Trophoblast cell (in vitro differentiated cells and primary cell): Measurements from ENCODE around the gene MRPL27.

ENCODE experiments used
- DNase-seq, 2 donors: peaks; one replicate each; pipeline ENCODE4 v3.0.0-alpha.2; 2016
- H2AFZ ChIP-seq: 2 replicates; pipeline ENCODE4 v1.6.1; 2013; ENCODE audit warnings: low read length, moderate library complexity, mild to moderate bottlenecking; ENCODE audit not compliant: insufficient read depth, poor library complexity
- H2AK5ac ChIP-seq: 2 replicates; pipeline ENCODE4 v1.6.1; 2013; ENCODE audit warnings: mild to moderate bottlenecking, low read length
- H2BK120ac ChIP-seq: 2 replicates; pipeline ENCODE4 v1.6.1; 2013; ENCODE audit warnings: low read length, mild to moderate bottlenecking, moderate library complexity; ENCODE audit not compliant: insufficient read depth, poor library complexity
- H2BK12ac ChIP-seq: 2 replicates; pipeline ENCODE4 v1.6.1; 2013; ENCODE audit warnings: mild to moderate bottlenecking, low read length, moderate library complexity
- H2BK5ac ChIP-seq: 2 replicates; pipeline ENCODE4 v1.6.1; 2013; ENCODE audit warnings: low read length, low read depth, moderate library complexity, mild to moderate bottlenecking; ENCODE audit not compliant: poor library complexity
- H3K14ac ChIP-seq: 2 replicates; pipeline ENCODE4 v1.6.1; 2013; ENCODE audit warnings: mild to moderate bottlenecking, low read length
- H3K18ac ChIP-seq: 2 replicates; pipeline ENCODE4 v1.6.1; 2013; ENCODE audit warnings: mild to moderate bottlenecking, low read length
- H3K23ac ChIP-seq: 2 replicates; pipeline ENCODE4 v1.6.1; 2013; ENCODE audit warnings: low read length
- H3K27ac ChIP-seq: 2 replicates; pipeline ENCODE4 v1.5.1; 2013; ENCODE audit warnings: low read depth, mild to moderate bottlenecking, inconsistent platforms, low read length, moderate library complexity
- H3K27me3 ChIP-seq: 2 replicates; pipeline ENCODE4 v1.6.1; 2013; ENCODE audit warnings: inconsistent platforms, mild to moderate bottlenecking, low read length, moderate library complexity; ENCODE audit not compliant: insufficient read depth
- H3K36me3 ChIP-seq, 2 experiments: 1 replicate in 1 of 2; 2 replicates in 1 of 2; pipeline ENCODE4 v1.6.1; 2013; ENCODE audit warnings: low read length in 2 of 2, mild to moderate bottlenecking in 2 of 2, moderate library complexity in 1 of 2; ENCODE audit not compliant: insufficient read depth in 2 of 2, control insufficient read depth in 1 of 2
- H3K4ac ChIP-seq: 2 replicates; pipeline ENCODE4 v1.6.1; 2013; ENCODE audit warnings: low read depth, mild to moderate bottlenecking, low read length, moderate library complexity
- H3K4me1 ChIP-seq, 2 experiments: 1 replicate in 1 of 2; 2 replicates in 1 of 2; pipeline ENCODE4 v1.6.1; 2013; ENCODE audit warnings: low read length in 2 of 2, mild to moderate bottlenecking in 2 of 2, moderate library complexity in 1 of 2; ENCODE audit not compliant: insufficient read depth in 2 of 2, control insufficient read depth in 1 of 2
- H3K4me2 ChIP-seq: 2 replicates; pipeline ENCODE4 v1.6.1; 2013; ENCODE audit warnings: inconsistent platforms, mild to moderate bottlenecking, low read length, moderate library complexity
- H3K4me3 ChIP-seq: 2 replicates; pipeline ENCODE4 v1.5.1; 2013; ENCODE audit warnings: mild to moderate bottlenecking, low read depth, low read length, inconsistent platforms
- H3K79me1 ChIP-seq: one replicate; pipeline ENCODE4 v1.6.1; 2013; ENCODE audit warnings: low read length
- H3K79me2 ChIP-seq: 2 replicates; pipeline ENCODE4 v1.6.1; 2013; ENCODE audit warnings: low read length, mild to moderate bottlenecking; ENCODE audit not compliant: control insufficient read depth, insufficient read depth, poor library complexity
- H3K9ac ChIP-seq: 2 replicates; pipeline ENCODE4 v1.6.1; 2013; ENCODE audit warnings: mild to moderate bottlenecking, low read length
- H3K9me3 ChIP-seq: 2 replicates; pipeline ENCODE4 v1.6.1; 2013; ENCODE audit warnings: low read depth, mild to moderate bottlenecking, control low read depth, inconsistent platforms, low read length; ENCODE audit not compliant: insufficient read depth
- H4K12ac ChIP-seq: 2 replicates; pipeline ENCODE4 v1.6.1; 2013; ENCODE audit warnings: low read depth, mild to moderate bottlenecking, low read length, moderate library complexity
- H4K8ac ChIP-seq: 2 replicates; pipeline ENCODE4 v1.6.1; 2013; ENCODE audit warnings: low read depth, mild to moderate bottlenecking, low read length, moderate library complexity
- H4K91ac ChIP-seq: one replicate; pipeline ENCODE4 v1.6.1; 2013; ENCODE audit warnings: low read depth, mild to moderate bottlenecking, low read length, moderate library complexity
- WGBS: extraction: QIAGEN DNeasy Blood & Tissue Kit; methylation state at CpG from one replicate; pipeline ENCODE4 v1.1.7; 2013; ENCODE audit warnings: missing lambda C conversion rate; ENCODE audit not compliant: insufficient read length, insufficient coverage; ENCODE audit errors: extremely low coverage; 5-methylcytosine and 5-hydroxymethylcytosine counted together

Gene MRPL27

GRCh38 chr17:50347117-50347893 lies 25.7 kb downstream of the MRPL27 start:
- Histone ChIP-seq H3K79me2 (peaks cover 8% of the 10 kb centered on the region), H3K79me1 (peaks cover 12% of the 10 kb centered on the region), H3K27ac (no peak overlapping the region), H3K4me2 (peak overlapping the region; percentile 83), H3K4ac (no peak overlapping the region), H3K36me3 (peaks cover 0 to 2% of the 10 kb centered on the region in 2 experiments), H2BK5ac (no peak overlapping the region), H4K12ac (no peak overlapping the region), H4K8ac (peak overlapping the region; percentile 91), H2AFZ (no peak overlapping the region), H3K9me3 (no peaks in the 10 kb centered on the region), H3K4me1 (peaks cover 14 to 15% of the 10 kb centered on the region in 2 experiments), H3K23ac (no peak overlapping the region), H3K18ac (peak overlapping the region; percentile 4), H2BK120ac (no peak overlapping the region), H3K14ac (peak overlapping the region; percentile 24), H2AK5ac (peak overlapping the region; percentile 42), H4K91ac (no peak overlapping the region), H3K27me3 (no peaks in the 10 kb centered on the region), H3K9ac (peak overlapping the region; percentile 62), H3K4me3 (peak overlapping the region; percentile 92), H2BK12ac (no peak overlapping the region)
- DNase-seq: no peak
- WGBS: no CpG with 5 or more reads among the region's 17 CpGs

- peak overlapping the region; percentile 92 for H3K4me3 ChIP-seq
- peaks cover 14 to 15% of the 10 kb centered on the region in 2 experiments for H3K4me1 ChIP-seq
- H3K4ac ChIP-seq: peak overlapping the region; percentile 38
- H4K12ac ChIP-seq: peak overlapping the region; percentile 75
- H4K91ac ChIP-seq: peak overlapping the region; percentile 78
- peaks cover 12% of the 10 kb centered on the region for H3K79me1 ChIP-seq
- H3K27ac ChIP-seq: peak overlapping the region; percentile 74
- peaks cover 8% of the 10 kb centered on the region for H3K79me2 ChIP-seq
- no peak overlapping the region for H2BK12ac ChIP-seq
- no peaks in the 10 kb centered on the region for H3K27me3 ChIP-seq
- peak overlapping the region; percentile 42 for H2AK5ac ChIP-seq
- no CpG with 5 or more reads among the region's 57 CpGs for WGBS
- H3K14ac ChIP-seq: peak overlapping the region; percentile 95
- H3K18ac ChIP-seq: peak overlapping the region; percentile 96
- H3K23ac ChIP-seq: no peak overlapping the region
- peak overlapping the region; percentile 83 for H3K4me2 ChIP-seq
- peak overlapping the region; percentile 70 for H3K9ac ChIP-seq
- no peaks in the 10 kb centered on the region for H3K9me3 ChIP-seq
- H3K36me3 ChIP-seq: no peaks in the 10 kb centered on the region
- peak overlapping the region; percentile 5 for H2BK120ac ChIP-seq
- peak overlapping the region; percentile 91 for H4K8ac ChIP-seq
- H2AFZ ChIP-seq: peak overlapping the region; percentile 83
- DNase-seq: peak in 1 of 2 donors; percentile 46
- peak overlapping the region; percentile 67 for H2BK5ac ChIP-seq
These were observed 26.5 kb downstream of the MRPL27 start for GRCh38 chr17:50346313-50347116.

GRCh38 chr17:50345432-50346312 lies 27.3 kb downstream of the MRPL27 start, which contains the start of gene XYLT2:
TSS of gene XYLT2 (plus strand) at chr17:50346126. CDS start at chr17:50346141, 15 bp downstream.
- H3K9me3 ChIP-seq: no peaks in the 10 kb centered on the region
- H2BK5ac ChIP-seq: peak within 1 kb of the TSS; percentile 67
- H3K4ac ChIP-seq: peak within 1 kb of the TSS; percentile 38
- H2AK5ac ChIP-seq: peak within 1 kb of the TSS; percentile 42
- peak within 1 kb of the TSS; percentile 78 for H4K91ac ChIP-seq
- H3K4me3 ChIP-seq: peak within 1 kb of the TSS; percentile 92
- no peak within 1 kb of the TSS for H3K23ac ChIP-seq
- H3K4me2 ChIP-seq: peak within 1 kb of the TSS; percentile 94
- peak within 1 kb of the TSS; percentile 95 for H3K14ac ChIP-seq
- H2BK12ac ChIP-seq: no peak within 1 kb of the TSS
- peak within 1 kb of the TSS; percentile 74 for H3K27ac ChIP-seq
- H3K36me3 ChIP-seq: no peaks in the 10 kb centered on the region
- H3K9ac ChIP-seq: peak within 1 kb of the TSS; percentile 70
- H3K18ac ChIP-seq: peak within 1 kb of the TSS; percentile 96
- peaks cover 8% of the 10 kb centered on the region for H3K79me2 ChIP-seq
- peaks cover 14 to 15% of the 10 kb centered on the region in 2 experiments for H3K4me1 ChIP-seq
- peak within 1 kb of the TSS; percentile 91 for H4K8ac ChIP-seq
- H4K12ac ChIP-seq: peak within 1 kb of the TSS; percentile 75
- H2BK120ac ChIP-seq: peak within 1 kb of the TSS; percentile 41
- DNase-seq: peak; percentile 43 to 85
- H3K27me3 ChIP-seq: no peaks in the 10 kb centered on the region
- WGBS: no CpG with 5 or more reads among the region's 87 CpGs
- peak within 1 kb of the TSS; percentile 83 for H2AFZ ChIP-seq
- H3K79me1 ChIP-seq: peaks cover 12% of the 10 kb centered on the region
